Liver (tissue), 9 donors: ENCODE data around the gene NR5A2. TPM values are rescaled to one million over a fixed set of nuclear protein-coding genes. Genes with fewer than 3 reads are reported as not detected.
A peak's percentile ranks its signal among the peaks of the same experiment; 100 is the strongest.

Experiments used
- DNase-seq: peaks from one replicate; pipeline ENCODE4 v3.0.0-alpha.2; 2017; ENCODE audit warnings: low spot score
- H3K27ac ChIP-seq, 2 donors: one replicate each; pipeline ENCODE4 v1.7.0; 2013; ENCODE audit warnings: inconsistent platforms in 2 of 2, low read length in 2 of 2, control low read depth in 1 of 2, low read depth in 1 of 2, mild to moderate bottlenecking in 1 of 2
- H3K27me3 ChIP-seq, 4 donors: one replicate each; pipeline versions ENCODE4 v1.6.1 to v1.7.0; 2013; ENCODE audit warnings: low read length in 3 of 4, inconsistent platforms in 1 of 4, mild to moderate bottlenecking in 1 of 4, moderate library complexity in 1 of 4; ENCODE audit not compliant: control insufficient read depth in 4 of 4, insufficient read depth in 4 of 4
- H3K36me3 ChIP-seq, 4 donors: one replicate each; pipeline versions ENCODE4 v1.6.1 to v1.7.0; 2013; ENCODE audit warnings: low read length in 3 of 4, mild to moderate bottlenecking in 3 of 4, low read depth in 1 of 4, moderate library complexity in 1 of 4; ENCODE audit not compliant: control insufficient read depth in 4 of 4, insufficient read depth in 3 of 4
- H3K4me1 ChIP-seq, 4 donors: one replicate each; pipeline versions ENCODE4 v1.6.1 to v1.7.0; 2013; ENCODE audit warnings: low read length in 3 of 4, mild to moderate bottlenecking in 3 of 4, moderate library complexity in 1 of 4; ENCODE audit not compliant: control insufficient read depth in 4 of 4, insufficient read depth in 4 of 4
- H3K4me3 ChIP-seq, 3 donors: one replicate each; pipeline versions ENCODE4 v1.6.1 to v1.7.0; 2013; ENCODE audit warnings: low read length in 3 of 3, control low read depth in 1 of 3, low read depth in 1 of 3, mild to moderate bottlenecking in 1 of 3
- H3K9ac ChIP-seq, 2 donors: one replicate each; pipeline ENCODE4 v1.7.0; 2013; ENCODE audit warnings: low read length in 2 of 2, mild to moderate bottlenecking in 2 of 2, moderate library complexity in 2 of 2, control low read depth in 1 of 2, low read depth in 1 of 2
- H3K9me3 ChIP-seq, 4 donors: one replicate each; pipeline versions ENCODE4 v1.6.1 to v1.7.0; 2013; ENCODE audit warnings: low read length in 3 of 4; ENCODE audit not compliant: control insufficient read depth in 4 of 4
- ATF3 ChIP-seq: IDR thresholded peaks from 2 replicates; pipeline ENCODE4 v1.6.1; 2016; ENCODE audit warnings: antibody characterized with exemption
- EGR1 ChIP-seq, 2 donors: IDR thresholded peaks; 2 replicates each; pipeline ENCODE4 v1.6.1; 2016 to 2018; ENCODE audit warnings: antibody characterized with exemption in 2 of 2, low read depth in 2 of 2
- FOXA1 ChIP-seq: IDR thresholded peaks from 2 replicates; pipeline ENCODE4 v1.6.1; 2016; ENCODE audit warnings: antibody characterized with exemption
- FOXA2 ChIP-seq: IDR thresholded peaks from 2 replicates; pipeline ENCODE4 v1.6.1; 2016; ENCODE audit warnings: antibody characterized with exemption
- GABPA ChIP-seq, 2 donors: IDR thresholded peaks in 1 of 2; conservative IDR thresholded peaks in 1 of 2; 2 replicates each; pipeline ENCODE4 v1.6.1; 2016; ENCODE audit warnings: antibody characterized with exemption in 2 of 2, mild to moderate bottlenecking in 1 of 2, moderate library complexity in 1 of 2
- HNF4A ChIP-seq, 2 donors: conservative IDR thresholded peaks; 2 replicates each; pipeline ENCODE4 v1.6.1; 2016; ENCODE audit warnings: antibody characterized with exemption in 2 of 2, mild to moderate bottlenecking in 2 of 2
- HNF4G ChIP-seq: IDR thresholded peaks from 2 replicates; pipeline ENCODE4 v1.6.1; 2016; ENCODE audit warnings: antibody characterized with exemption
- JUND ChIP-seq, 2 donors: IDR thresholded peaks; 2 replicates each; pipeline ENCODE4 v1.6.1; 2016; ENCODE audit warnings: antibody characterized with exemption in 2 of 2
- NR2F2 ChIP-seq: IDR thresholded peaks from 2 replicates; pipeline ENCODE4 v1.6.1; 2016; ENCODE audit warnings: antibody characterized with exemption
- RAD21 ChIP-seq, 2 donors: IDR thresholded peaks; 2 replicates each; pipeline ENCODE4 v1.6.1; 2016; ENCODE audit warnings: antibody characterized with exemption in 2 of 2, mild to moderate bottlenecking in 2 of 2
- REST ChIP-seq: IDR thresholded peaks from 2 replicates; pipeline ENCODE4 v1.6.1; 2016; ENCODE audit warnings: antibody characterized with exemption, mild to moderate bottlenecking
- RXRA ChIP-seq, 2 donors: IDR thresholded peaks; 2 replicates each; pipeline ENCODE4 v1.6.1; 2017 to 2018; ENCODE audit warnings: antibody characterized with exemption in 2 of 2, mild to moderate bottlenecking in 1 of 2
- SP1 ChIP-seq: IDR thresholded peaks from 2 replicates; pipeline ENCODE4 v1.6.1; 2018; ENCODE audit warnings: antibody characterized with exemption, mild to moderate bottlenecking
- TAF1 ChIP-seq: conservative IDR thresholded peaks from 2 replicates; pipeline ENCODE4 v1.6.1; 2016; ENCODE audit warnings: antibody characterized with exemption, mild to moderate bottlenecking
- YY1 ChIP-seq: IDR thresholded peaks from 2 replicates; pipeline ENCODE4 v1.6.1; 2016; ENCODE audit warnings: antibody characterized with exemption, mild to moderate bottlenecking
- WGBS: extraction: QIAGEN DNeasy Blood & Tissue Kit; methylation state at CpG from one replicate; pipeline ENCODE4 v1.1.7; 2013; 5-methylcytosine and 5-hydroxymethylcytosine counted together
- polyA plus RNA-seq, 2 donors: library from polyadenylated mRNA; stranded (reverse) in 1 of 2; unstranded in 1 of 2; fragments of 200-250 nt in 1 of 2; fragments of >200 nt in 1 of 2; fragmentation: Nextera tagmentation in 1 of 2; extraction: Ambion mirVana in 1 of 2; gene quantifications; one replicate each; pipeline versions ENCODE4 v1.2.1 to v1.2.3, GENCODE V29; 2013 to 2015
- total RNA-seq, 2 donors: library from RNA; depleted of rRNA; stranded (reverse); fragments of >200 nt; gene quantifications; one replicate each; pipeline ENCODE4 v1.2.3, GENCODE V29; 2014
- TF ChIP-seq, protein P1 (sequence below): fragments of 150-350 bp; IDR thresholded peaks from 2 replicates; pipeline ENCODE4 v1.5.1; 2017; ENCODE audit warnings: improper control_type of control experiment, low read depth, low read length; ENCODE audit not compliant: missing input control
- TF ChIP-seq, protein P2 (sequence below): IDR thresholded peaks from 2 replicates; pipeline ENCODE4 v1.6.1; 2016; ENCODE audit warnings: antibody characterized with exemption
- TF ChIP-seq, protein P3 (sequence below): IDR thresholded peaks from 2 replicates; pipeline ENCODE4 v1.6.1; 2016; ENCODE audit warnings: antibody characterized with exemption
- donor health status: healthy.
- donor health status: healthy.
- donor health status: healthy.
- donor health status: healthy.
- donor health status: healthy.

Gene NR5A2
- total and polyA plus RNA-seq, 4 donors = 10.0 to 37.5 (median 21.1) TPM

- Histone ChIP-seq H3K27ac (peak overlapping the region; percentile 28 to 70), H3K4me1 (peaks cover 9 to 43% (median 32%) of the 10 kb centered on the region in 4 donors), H3K36me3 (peaks cover 0 to 12% (median 8%) of the 10 kb centered on the region in 4 donors), H3K27me3 (no peaks in the 10 kb centered on the region), H3K9me3 (no peaks in the 10 kb centered on the region), H3K4me3 (no peak overlapping the region), H3K9ac (peak overlapping the region in 1 of 2 donors; percentile 9)
- TF ChIP-seq HNF4A (conservative IDR thresholded peaks at IDR 0.05) (peak; percentile 96 to 97), YY1 (peak; percentile 47), TAF1 (no peak), FOXA2 (peak; percentile 58), JUND (IDR thresholded peaks at IDR 0.05) (peak; percentile 71 to 90), RXRA (IDR thresholded peaks at IDR 0.05) (peak; percentile 97), RAD21 (IDR thresholded peaks at IDR 0.05) (peak; percentile 52 to 57), REST (peak; percentile 41), SP1 (peak; percentile 86), NR2F2 (peak; percentile 32), HNF4G (peak; percentile 83), ATF3 (peak; percentile 92), FOXA1 (peak; percentile 52), EGR1 (IDR thresholded peaks at IDR 0.05; ENCODE audit: low read depth in 2 of 2) (peak in 1 of 2 donors; percentile 18), GABPA (IDR thresholded peaks at IDR 0.05 in 1 of 2, conservative IDR thresholded peaks at IDR 0.05 in 1 of 2) (no peak)
- TF ChIP-seq, protein P1, sequence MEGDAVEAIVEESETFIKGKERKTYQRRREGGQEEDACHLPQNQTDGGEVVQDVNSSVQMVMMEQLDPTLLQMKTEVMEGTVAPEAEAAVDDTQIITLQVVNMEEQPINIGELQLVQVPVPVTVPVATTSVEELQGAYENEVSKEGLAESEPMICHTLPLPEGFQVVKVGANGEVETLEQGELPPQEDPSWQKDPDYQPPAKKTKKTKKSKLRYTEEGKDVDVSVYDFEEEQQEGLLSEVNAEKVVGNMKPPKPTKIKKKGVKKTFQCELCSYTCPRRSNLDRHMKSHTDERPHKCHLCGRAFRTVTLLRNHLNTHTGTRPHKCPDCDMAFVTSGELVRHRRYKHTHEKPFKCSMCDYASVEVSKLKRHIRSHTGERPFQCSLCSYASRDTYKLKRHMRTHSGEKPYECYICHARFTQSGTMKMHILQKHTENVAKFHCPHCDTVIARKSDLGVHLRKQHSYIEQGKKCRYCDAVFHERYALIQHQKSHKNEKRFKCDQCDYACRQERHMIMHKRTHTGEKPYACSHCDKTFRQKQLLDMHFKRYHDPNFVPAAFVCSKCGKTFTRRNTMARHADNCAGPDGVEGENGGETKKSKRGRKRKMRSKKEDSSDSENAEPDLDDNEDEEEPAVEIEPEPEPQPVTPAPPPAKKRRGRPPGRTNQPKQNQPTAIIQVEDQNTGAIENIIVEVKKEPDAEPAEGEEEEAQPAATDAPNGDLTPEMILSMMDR = no peak
- TF ChIP-seq, protein P2, sequence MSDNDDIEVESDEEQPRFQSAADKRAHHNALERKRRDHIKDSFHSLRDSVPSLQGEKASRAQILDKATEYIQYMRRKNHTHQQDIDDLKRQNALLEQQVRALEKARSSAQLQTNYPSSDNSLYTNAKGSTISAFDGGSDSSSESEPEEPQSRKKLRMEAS = peak; percentile 81
- TF ChIP-seq, protein P3, sequence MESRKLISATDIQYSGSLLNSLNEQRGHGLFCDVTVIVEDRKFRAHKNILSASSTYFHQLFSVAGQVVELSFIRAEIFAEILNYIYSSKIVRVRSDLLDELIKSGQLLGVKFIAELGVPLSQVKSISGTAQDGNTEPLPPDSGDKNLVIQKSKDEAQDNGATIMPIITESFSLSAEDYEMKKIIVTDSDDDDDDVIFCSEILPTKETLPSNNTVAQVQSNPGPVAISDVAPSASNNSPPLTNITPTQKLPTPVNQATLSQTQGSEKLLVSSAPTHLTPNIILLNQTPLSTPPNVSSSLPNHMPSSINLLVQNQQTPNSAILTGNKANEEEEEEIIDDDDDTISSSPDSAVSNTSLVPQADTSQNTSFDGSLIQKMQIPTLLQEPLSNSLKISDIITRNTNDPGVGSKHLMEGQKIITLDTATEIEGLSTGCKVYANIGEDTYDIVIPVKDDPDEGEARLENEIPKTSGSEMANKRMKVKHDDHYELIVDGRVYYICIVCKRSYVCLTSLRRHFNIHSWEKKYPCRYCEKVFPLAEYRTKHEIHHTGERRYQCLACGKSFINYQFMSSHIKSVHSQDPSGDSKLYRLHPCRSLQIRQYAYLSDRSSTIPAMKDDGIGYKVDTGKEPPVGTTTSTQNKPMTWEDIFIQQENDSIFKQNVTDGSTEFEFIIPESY = peak; percentile 70
- DNase-seq = no peak
- 50% methylated on average over 3 of the region's 3 CpGs for WGBS
Observed at GRCh38 chr1:200118779-200119505, 91.4 kb downstream of the NR5A2 start.
